Lung (tissue), 12 donors: ENCODE results near the gene TP53RK. TPM values are rescaled to one million over a fixed set of nuclear protein-coding genes. Genes with fewer than 3 reads are reported as not detected.

Experiments
- ATAC-seq: fragments of 200-7000 bp; cut with Tn5 transposase; one replicate; pipeline ENCODE4 v1.9.1; 2020; ENCODE audit warnings: moderate number of reproducible peaks; ENCODE audit not compliant: insufficient read depth, low FRiP score
- DNase-seq, 3 donors: peaks; one replicate each; pipeline ENCODE4 v3.0.0-alpha.2; 2013 to 2017
- H3K27ac ChIP-seq, 2 donors: one replicate each; pipeline ENCODE4 v1.5.1; 2013; ENCODE audit warnings: mild to moderate bottlenecking in 2 of 2, moderate library complexity in 2 of 2, control low read depth in 1 of 2, inconsistent platforms in 1 of 2, low read depth in 1 of 2, low read length in 1 of 2
- H3K27me3 ChIP-seq, 3 donors: one replicate each; pipeline ENCODE4 v1.5.1; 2013; ENCODE audit warnings: low read length in 2 of 3; ENCODE audit not compliant: control insufficient read depth in 3 of 3, insufficient read depth in 3 of 3
- H3K36me3 ChIP-seq, 4 donors: one replicate each; pipeline ENCODE4 v1.5.1; 2013; ENCODE audit warnings: low read length in 4 of 4, mild to moderate bottlenecking in 1 of 4, moderate library complexity in 1 of 4; ENCODE audit not compliant: control insufficient read depth in 4 of 4, insufficient read depth in 4 of 4
- H3K4me1 ChIP-seq, 5 donors: one replicate each; pipeline ENCODE4 v1.5.1; 2013; ENCODE audit warnings: low read length in 5 of 5, mild to moderate bottlenecking in 2 of 5, moderate library complexity in 1 of 5; ENCODE audit not compliant: control insufficient read depth in 5 of 5, insufficient read depth in 5 of 5
- H3K4me3 ChIP-seq: one replicate; pipeline ENCODE4 v1.5.1; 2013; ENCODE audit warnings: mild to moderate bottlenecking, control low read depth, moderate library complexity
- H3K9ac ChIP-seq, 2 donors: one replicate each; pipeline ENCODE4 v1.5.1; 2013; ENCODE audit warnings: low read length in 2 of 2, control low read depth in 1 of 2; ENCODE audit not compliant: insufficient read depth in 1 of 2
- H3K9me3 ChIP-seq, 4 donors: one replicate each; pipeline ENCODE4 v1.5.1; 2013; ENCODE audit warnings: low read length in 3 of 4, mild to moderate bottlenecking in 1 of 4, moderate library complexity in 1 of 4; ENCODE audit not compliant: control insufficient read depth in 4 of 4, insufficient read depth in 3 of 4
- WGBS, 2 donors: extraction: QIAGEN DNeasy Blood & Tissue Kit; methylation state at CpG; one replicate each; pipeline ENCODE4 v1.1.7; 2013; 5-methylcytosine and 5-hydroxymethylcytosine counted together
- polyA plus RNA-seq, 2 donors: library from polyadenylated mRNA; stranded (reverse); fragments of 200-250 nt; gene quantifications; one replicate each; pipeline ENCODE4 v1.2.1, GENCODE V29; 2013
- total RNA-seq, 2 donors: library from RNA; depleted of rRNA in 1 of 2; stranded (reverse); fragments of >200 nt in 1 of 2; gene quantifications; one replicate each; pipeline ENCODE4 v1.2.1, GENCODE V29; 2014 to 2021
- TF ChIP-seq, protein P1 (sequence below): IDR thresholded peaks from 2 replicates; pipeline ENCODE4 v1.5.1; 2012; ENCODE audit warnings: mild to moderate bottlenecking; ENCODE audit errors: control extremely low read depth, extremely low read depth
- donor health status: control.
- donor health status: control.
- donor health status: Bipolar disorder and iron deficiency.
- donor health status: healthy.
- donor health status: DM: yes; HTN: yes; CAD: no.

Gene TP53RK
- total and polyA plus RNA-seq, 4 donors = 11.6 to 15.7 (median 12.5) TPM

GRCh38 chr20:46673394-46674252 lies 15.6 kb downstream of the TP53RK start:
- Histone ChIP-seq H3K27ac (no peak overlapping the region), H3K9ac (no peak overlapping the region), H3K36me3 (peaks cover 0 to 3% (median 0%) of the 10 kb centered on the region in 4 donors), H3K4me3 (no peak overlapping the region), H3K9me3 (peaks cover 0 to 11% (median 5%) of the 10 kb centered on the region in 4 donors), H3K4me1 (peaks cover 0 to 5% (median 0%) of the 10 kb centered on the region in 5 donors), H3K27me3 (no peaks in the 10 kb centered on the region)
- TF ChIP-seq, protein P1, sequence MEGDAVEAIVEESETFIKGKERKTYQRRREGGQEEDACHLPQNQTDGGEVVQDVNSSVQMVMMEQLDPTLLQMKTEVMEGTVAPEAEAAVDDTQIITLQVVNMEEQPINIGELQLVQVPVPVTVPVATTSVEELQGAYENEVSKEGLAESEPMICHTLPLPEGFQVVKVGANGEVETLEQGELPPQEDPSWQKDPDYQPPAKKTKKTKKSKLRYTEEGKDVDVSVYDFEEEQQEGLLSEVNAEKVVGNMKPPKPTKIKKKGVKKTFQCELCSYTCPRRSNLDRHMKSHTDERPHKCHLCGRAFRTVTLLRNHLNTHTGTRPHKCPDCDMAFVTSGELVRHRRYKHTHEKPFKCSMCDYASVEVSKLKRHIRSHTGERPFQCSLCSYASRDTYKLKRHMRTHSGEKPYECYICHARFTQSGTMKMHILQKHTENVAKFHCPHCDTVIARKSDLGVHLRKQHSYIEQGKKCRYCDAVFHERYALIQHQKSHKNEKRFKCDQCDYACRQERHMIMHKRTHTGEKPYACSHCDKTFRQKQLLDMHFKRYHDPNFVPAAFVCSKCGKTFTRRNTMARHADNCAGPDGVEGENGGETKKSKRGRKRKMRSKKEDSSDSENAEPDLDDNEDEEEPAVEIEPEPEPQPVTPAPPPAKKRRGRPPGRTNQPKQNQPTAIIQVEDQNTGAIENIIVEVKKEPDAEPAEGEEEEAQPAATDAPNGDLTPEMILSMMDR = no peak
- ATAC-seq (no peak), DNase-seq (no peak)
- WGBS, 2 donors = 80 to 91% methylated on average over 11 of the region's 11 CpGs

- Histone ChIP-seq H3K4me3 (no peak overlapping the region), H3K36me3 (peaks cover 0 to 3% (median 0%) of the 10 kb centered on the region in 4 donors), H3K27me3 (no peaks in the 10 kb centered on the region), H3K27ac (no peak overlapping the region), H3K4me1 (peaks cover 0 to 5% (median 0%) of the 10 kb centered on the region in 5 donors), H3K9ac (no peak overlapping the region), H3K9me3 (peaks cover 0 to 11% (median 5%) of the 10 kb centered on the region in 4 donors)
- no peak for DNase-seq
- no peak for ATAC-seq
- 96 to 98% methylated on average over 5 of the region's 5 CpGs for WGBS, 2 donors
- TF ChIP-seq, protein P1 = no peak
Measured at GRCh38 chr20:46672543-46673148, 16.6 kb downstream of the TP53RK start.

- H3K27ac ChIP-seq = no peak overlapping the region
- H3K4me3 ChIP-seq = no peak overlapping the region
- H3K36me3 ChIP-seq = peaks cover 0 to 3% (median 0%) of the 10 kb centered on the region in 4 donors
- no peak for ATAC-seq
- no peak overlapping the region for H3K9ac ChIP-seq
- no peaks in the 10 kb centered on the region for H3K27me3 ChIP-seq
- WGBS, 2 donors = 97 to 98% methylated on average over 3 of the region's 3 CpGs
- no peak for DNase-seq
- peaks cover 0 to 11% (median 5%) of the 10 kb centered on the region in 4 donors for H3K9me3 ChIP-seq
- TF ChIP-seq, protein P1 = no peak
- peaks cover 0 to 5% (median 0%) of the 10 kb centered on the region in 5 donors for H3K4me1 ChIP-seq
Measured at GRCh38 chr20:46671866-46672542, 17.2 kb downstream of the TP53RK start.
